GM12875 (cell line): ENCODE results near the gene CD300E.
"Not testable (repeated sequence)": the region's sequence is repeated elsewhere in the genome, so short reads cannot be mapped to it uniquely, and the experiment has no call there.

Source experiments
- H3K4me3 ChIP-seq: one replicate; pipeline ENCODE4 v1.5.1; 2011; ENCODE audit warnings: low read depth, low read length, control low read depth
- TF ChIP-seq, protein P1 (sequence below): IDR thresholded peaks from 2 replicates; pipeline ENCODE4 v1.5.1; 2011; ENCODE audit warnings: low read depth, mild to moderate bottlenecking, control low read depth, inconsistent platforms, low read length, moderate library complexity, borderline replicate concordance; ENCODE audit not compliant: insufficient read depth

Gene CD300E

DNA sequence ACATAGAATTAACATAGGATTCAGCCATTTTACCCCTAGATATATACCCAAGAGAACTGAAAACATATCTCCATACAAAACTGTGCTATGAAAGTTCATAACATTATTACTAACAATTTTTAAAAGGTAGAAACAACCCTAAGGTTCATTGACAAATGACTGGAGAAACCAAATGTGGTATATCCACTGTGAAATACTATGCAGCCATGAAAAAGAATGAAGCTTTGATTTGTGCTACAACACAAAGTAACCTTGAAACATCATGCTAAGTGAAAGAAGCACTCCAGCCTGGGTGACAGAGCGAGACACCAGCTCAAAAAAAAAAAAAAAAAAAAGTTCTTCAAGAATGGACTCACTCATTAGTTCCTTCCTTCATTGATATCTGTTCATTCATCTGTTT is 32.0 kb downstream of the CD300E start:
- no peak overlapping the region for H3K4me3 ChIP-seq
- TF ChIP-seq, protein P1, sequence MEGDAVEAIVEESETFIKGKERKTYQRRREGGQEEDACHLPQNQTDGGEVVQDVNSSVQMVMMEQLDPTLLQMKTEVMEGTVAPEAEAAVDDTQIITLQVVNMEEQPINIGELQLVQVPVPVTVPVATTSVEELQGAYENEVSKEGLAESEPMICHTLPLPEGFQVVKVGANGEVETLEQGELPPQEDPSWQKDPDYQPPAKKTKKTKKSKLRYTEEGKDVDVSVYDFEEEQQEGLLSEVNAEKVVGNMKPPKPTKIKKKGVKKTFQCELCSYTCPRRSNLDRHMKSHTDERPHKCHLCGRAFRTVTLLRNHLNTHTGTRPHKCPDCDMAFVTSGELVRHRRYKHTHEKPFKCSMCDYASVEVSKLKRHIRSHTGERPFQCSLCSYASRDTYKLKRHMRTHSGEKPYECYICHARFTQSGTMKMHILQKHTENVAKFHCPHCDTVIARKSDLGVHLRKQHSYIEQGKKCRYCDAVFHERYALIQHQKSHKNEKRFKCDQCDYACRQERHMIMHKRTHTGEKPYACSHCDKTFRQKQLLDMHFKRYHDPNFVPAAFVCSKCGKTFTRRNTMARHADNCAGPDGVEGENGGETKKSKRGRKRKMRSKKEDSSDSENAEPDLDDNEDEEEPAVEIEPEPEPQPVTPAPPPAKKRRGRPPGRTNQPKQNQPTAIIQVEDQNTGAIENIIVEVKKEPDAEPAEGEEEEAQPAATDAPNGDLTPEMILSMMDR, result no peak

DNA sequence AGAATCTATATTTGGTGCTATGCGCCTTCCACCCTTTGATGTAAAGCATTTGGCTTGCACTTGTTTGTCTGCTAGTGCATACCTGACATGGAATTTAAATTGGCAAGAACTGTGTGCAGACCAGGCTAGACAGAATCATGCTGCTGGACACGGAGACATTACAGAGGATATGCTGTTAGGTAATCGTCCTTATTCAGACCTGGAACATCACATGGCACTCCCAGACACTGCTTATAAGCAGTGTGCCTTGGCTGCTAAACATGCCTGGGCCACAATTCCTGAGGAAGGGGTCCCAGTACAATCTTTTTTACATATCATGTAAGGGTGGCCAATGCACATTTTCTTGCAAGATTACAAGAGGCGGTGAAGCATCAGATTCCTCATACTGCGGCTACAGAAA is 37.8 kb downstream of the CD300E start:
- H3K4me3 ChIP-seq, result no peak overlapping the region
- TF ChIP-seq, protein P1, result no peak

DNA sequence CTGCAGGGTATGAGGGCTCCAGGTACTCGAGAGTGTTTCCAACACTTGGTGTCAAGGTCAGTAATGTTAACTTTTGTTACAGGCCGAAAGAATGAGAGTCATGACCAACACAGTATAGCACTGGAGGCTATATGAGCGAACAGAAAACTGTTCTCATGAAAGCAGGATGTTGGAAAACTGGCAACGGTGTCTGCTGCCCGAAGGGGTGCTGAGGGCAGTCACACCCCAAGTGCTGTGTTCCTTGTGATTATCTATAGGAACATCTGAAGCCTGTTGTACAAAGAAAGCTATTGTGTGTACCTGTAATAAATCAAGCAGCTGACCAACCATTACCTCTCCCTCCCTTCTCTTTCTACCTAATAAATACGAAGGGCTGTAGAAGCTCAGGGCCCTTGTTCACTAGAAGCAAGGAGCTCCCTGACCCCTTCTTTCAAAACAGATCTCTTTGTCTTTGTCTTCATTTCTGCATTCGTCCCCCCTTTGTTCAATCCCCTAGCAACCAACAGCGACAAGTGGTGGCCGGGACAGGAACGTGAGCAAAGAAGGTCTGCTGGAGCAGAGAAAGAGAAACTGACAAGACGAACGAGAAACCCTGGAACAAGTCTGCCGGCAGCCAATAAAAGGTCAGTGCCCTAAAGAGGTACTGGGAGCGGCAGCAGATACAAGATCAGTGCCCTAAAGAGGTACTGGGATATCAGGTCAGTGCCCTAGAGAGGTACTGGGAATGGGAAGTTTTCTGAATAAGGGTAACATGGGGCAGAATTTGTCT is 39.1 kb downstream of the CD300E start:
- H3K4me3 ChIP-seq, result no peak overlapping the region
- TF ChIP-seq, protein P1, result no peak

DNA sequence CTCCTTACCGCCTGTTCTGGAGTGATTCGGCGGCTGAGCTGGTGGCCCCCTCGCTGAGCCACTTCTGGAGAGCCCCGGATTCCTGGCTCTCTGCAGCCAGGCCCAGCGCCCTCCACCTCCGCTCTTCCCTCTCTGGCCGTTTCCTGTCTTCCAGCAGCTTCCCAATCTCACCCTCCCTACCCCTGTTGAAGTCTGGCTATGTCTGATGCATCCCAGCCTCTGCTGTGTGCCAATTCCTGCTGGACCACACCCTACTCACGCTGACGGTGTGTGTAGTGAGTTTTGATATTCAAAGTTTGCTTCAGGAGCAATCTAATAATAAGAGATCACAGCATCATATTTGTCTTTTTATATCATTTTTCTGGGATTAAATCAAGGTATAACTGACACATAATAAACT is 40.9 kb downstream of the CD300E start:
- TF ChIP-seq, protein P1, result no peak
- no peak overlapping the region for H3K4me3 ChIP-seq

DNA sequence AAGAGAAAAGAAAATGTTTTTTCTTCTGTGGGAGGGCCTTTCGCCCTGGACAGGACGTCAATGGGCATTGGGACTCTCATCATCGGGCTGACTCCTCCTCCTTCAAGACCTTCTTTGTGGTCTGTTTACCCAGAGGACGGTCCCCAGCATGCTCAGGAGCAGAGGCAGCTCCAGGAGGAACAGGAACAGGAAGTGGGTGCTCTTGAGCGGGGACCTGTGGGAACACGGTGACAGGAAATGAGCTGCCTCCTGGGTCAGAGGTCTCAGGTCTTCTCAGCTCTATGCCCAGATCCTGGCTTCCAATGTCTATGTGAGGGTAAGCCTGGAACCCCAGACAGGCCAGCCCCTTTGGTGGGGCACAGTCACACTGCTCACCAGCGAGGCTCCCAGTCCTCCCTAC is 43.6 kb downstream of the CD300E start:
- H3K4me3 ChIP-seq, result no peak overlapping the region
- TF ChIP-seq, protein P1, result no peak

DNA sequence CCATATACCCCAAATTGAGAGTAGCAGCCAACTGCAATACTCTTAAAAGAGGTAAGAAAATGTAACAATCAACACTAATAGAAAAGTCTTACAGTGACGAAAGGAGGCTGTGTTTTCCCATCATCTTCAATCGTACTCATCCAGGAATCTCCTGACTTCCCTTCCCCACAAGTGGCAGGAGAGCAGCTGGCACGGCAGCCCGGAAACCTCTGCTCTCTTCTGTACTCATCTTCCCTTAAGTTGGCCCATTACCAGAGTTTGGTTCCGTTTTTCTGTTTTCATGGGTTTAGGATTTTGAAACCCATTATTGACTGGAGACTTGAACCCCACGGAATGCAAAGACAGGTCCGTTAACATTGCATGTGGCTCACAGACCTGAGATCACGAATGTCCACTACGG is 44.6 kb downstream of the CD300E start:
- no peak overlapping the region for H3K4me3 ChIP-seq
- TF ChIP-seq, protein P1, result no peak

DNA sequence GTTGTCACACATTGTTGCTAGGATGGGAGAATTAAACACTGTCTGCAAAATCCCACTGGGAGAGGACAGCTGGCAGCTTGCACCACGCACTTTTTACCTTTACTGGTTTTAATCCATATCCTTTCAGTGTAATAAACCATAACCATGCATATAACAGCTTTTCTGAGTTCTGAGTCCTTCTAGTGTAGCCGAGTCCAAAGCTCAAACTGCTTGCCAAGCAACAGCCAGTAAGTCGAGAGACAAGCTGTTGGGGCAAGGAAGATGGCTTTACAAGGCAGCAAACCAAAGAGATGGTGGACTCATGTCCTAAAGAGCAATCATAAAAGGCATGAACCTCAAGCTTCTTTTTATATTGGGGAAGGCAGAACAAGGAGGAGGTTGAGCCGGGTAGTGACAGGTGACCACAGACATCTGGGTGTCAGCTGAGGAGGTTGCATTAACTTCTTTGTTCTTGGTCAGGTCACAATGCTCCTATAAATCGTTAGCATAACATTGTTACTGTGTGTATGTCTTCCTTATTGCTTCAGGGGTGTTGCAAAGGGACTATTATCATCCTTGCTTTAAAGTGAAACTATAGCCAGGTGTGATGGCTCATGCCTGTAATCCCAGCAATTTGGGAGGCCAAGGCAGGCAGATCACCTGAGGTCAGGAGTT is 48.9 kb downstream of the CD300E start:
- TF ChIP-seq, protein P1, result no peak

DNA sequence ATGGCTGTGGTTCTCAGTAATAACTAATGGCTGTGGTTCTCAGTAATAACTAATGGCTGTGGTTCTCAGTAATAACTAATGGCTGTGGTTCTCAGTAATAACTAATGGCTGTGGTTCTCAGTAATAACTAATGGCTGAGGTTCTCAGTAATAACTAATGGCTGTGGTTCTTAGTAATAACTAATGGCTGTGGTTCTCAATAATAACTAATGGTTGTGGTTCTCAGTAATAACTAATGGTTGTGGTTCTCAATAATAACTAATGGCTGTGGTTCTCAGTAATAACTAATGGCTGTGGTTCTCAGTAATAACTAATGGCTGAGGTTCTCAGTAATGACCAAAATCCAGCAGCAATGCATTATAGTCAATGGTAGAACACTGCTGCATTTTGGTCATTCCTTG is 49.9 kb downstream of the CD300E start:
- H3K4me3 ChIP-seq, result not testable (repeated sequence)

More for the DNA sequence above, 48.9 kb downstream of the CD300E start:
- no peak overlapping the region for H3K4me3 ChIP-seq
